ENCODE results near the gene FTO. TPM values are rescaled to one million over a fixed set of nuclear protein-coding genes. Genes with fewer than 3 reads are reported as not detected.

The FTO gene
- total RNA-seq, 1 donor from 2014 or later = 70.5 TPM

GRCh38 chr16:54049591-54050458 lies 345.9 kb downstream of the FTO start:
- TF ChIP-seq POLR2A (IDR thresholded peaks at IDR 0.05) = no peak
- no peak for TF ChIP-seq POLR2AphosphoS5 (IDR thresholded peaks at IDR 0.05; ENCODE audit: insufficient read depth in 1 of 2, low read depth in 1 of 2)
- no peak for TF ChIP-seq CTCF (IDR thresholded peaks at IDR 0.05)
- no peaks in the 10 kb centered on the region for H3K36me3 ChIP-seq
- DNase-seq (ENCODE audit: extremely low spot score in 2 of 2) = no peak
- no peak overlapping the region for H3K27ac ChIP-seq
- peaks cover 22% of the 10 kb centered on the region for H3K4me1 ChIP-seq
- no peaks in the 10 kb centered on the region for H3K27me3 ChIP-seq
- intact Hi-C loops (cut with DNase I) = no loop called here
- no peak overlapping the region for H3K4me3 ChIP-seq
- no peaks in the 10 kb centered on the region for H3K9me3 ChIP-seq

- no peak overlapping the region for H3K4me3 ChIP-seq
- H3K36me3 ChIP-seq = no peaks in the 10 kb centered on the region
- H3K27me3 ChIP-seq = no peaks in the 10 kb centered on the region
- no peak for DNase-seq (ENCODE audit: extremely low spot score in 2 of 2)
- intact Hi-C loops (cut with DNase I) = no loop called here
- peaks cover 22% of the 10 kb centered on the region for H3K4me1 ChIP-seq
- TF ChIP-seq POLR2A (IDR thresholded peaks at IDR 0.05) (no peak), POLR2AphosphoS5 (IDR thresholded peaks at IDR 0.05; ENCODE audit: insufficient read depth in 1 of 2, low read depth in 1 of 2) (no peak), CTCF (IDR thresholded peaks at IDR 0.05) (no peak)
- no peak overlapping the region for H3K27ac ChIP-seq
- H3K9me3 ChIP-seq = no peaks in the 10 kb centered on the region
Measured at GRCh38 chr16:54050459-54051210, 346.7 kb downstream of the FTO start.

DNA sequence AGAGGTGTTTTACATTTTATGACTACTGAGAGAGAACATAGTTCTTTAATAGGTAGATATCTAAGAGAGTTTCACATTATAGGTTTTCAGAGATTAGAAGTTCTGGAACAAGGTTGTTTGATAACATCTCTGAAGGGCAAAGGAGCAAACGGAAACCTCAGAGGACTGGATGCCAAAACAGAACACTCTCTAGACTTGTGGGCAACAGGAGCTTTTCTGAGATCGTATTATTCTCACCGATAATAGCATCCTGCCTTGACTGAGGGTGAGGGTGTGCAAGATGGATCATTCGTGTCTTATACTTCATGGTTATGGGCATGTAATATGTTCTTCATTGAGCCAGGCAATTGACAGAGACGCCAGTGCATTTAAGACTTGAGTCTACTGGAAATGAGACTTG lies 347.9 kb downstream of the FTO start:
- intact Hi-C loops (cut with DNase I) = no loop called here
- Histone ChIP-seq H3K9me3 (no peaks in the 10 kb centered on the region), H3K36me3 (no peaks in the 10 kb centered on the region), H3K27me3 (no peaks in the 10 kb centered on the region), H3K4me3 (no peak overlapping the region), H3K27ac (no peak overlapping the region), H3K4me1 (peaks cover 22% of the 10 kb centered on the region)
- no peak for DNase-seq (ENCODE audit: extremely low spot score in 2 of 2)
- TF ChIP-seq POLR2AphosphoS5 (IDR thresholded peaks at IDR 0.05; ENCODE audit: insufficient read depth in 1 of 2, low read depth in 1 of 2) (no peak), POLR2A (IDR thresholded peaks at IDR 0.05) (no peak), CTCF (IDR thresholded peaks at IDR 0.05) (no peak)

DNA sequence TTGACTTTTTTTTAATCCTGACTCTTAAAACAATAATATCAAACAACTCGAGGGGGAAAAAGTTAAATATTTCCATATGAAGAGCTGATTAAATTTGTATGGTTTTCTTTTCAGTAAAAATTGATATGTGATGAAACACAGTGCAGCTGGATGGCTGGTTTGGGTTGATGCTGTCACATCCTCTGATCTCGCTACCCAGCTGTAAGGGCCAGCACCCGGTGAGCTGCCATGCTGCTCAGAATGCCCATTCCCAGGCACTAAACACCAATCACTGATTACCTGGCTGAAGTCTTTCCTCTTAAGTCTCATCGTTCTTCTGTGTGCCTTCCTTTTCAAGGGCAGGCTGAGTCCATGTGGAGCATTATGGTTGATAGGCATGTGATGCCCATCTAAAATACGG lies 348.3 kb downstream of the FTO start:
- intact Hi-C loops (cut with DNase I) = no loop called here
- Histone ChIP-seq H3K27ac (no peak overlapping the region), H3K9me3 (no peaks in the 10 kb centered on the region), H3K4me3 (no peak overlapping the region), H3K27me3 (no peaks in the 10 kb centered on the region), H3K4me1 (peaks cover 22% of the 10 kb centered on the region), H3K36me3 (no peaks in the 10 kb centered on the region)
- no peak for TF ChIP-seq POLR2A (IDR thresholded peaks at IDR 0.05)
- no peak for TF ChIP-seq POLR2AphosphoS5 (IDR thresholded peaks at IDR 0.05; ENCODE audit: insufficient read depth in 1 of 2, low read depth in 1 of 2)
- no peak for TF ChIP-seq CTCF (IDR thresholded peaks at IDR 0.05)
- no peak for DNase-seq (ENCODE audit: extremely low spot score in 2 of 2)
